Transverse colon (tissue), 4 donors: ENCODE data around the gene ABHD16B. TPM values are rescaled to one million over a fixed set of nuclear protein-coding genes. Genes with fewer than 3 reads are reported as not detected.

Experiments used
- DNase-seq: peaks from one replicate; pipeline ENCODE4 v3.0.0-alpha.2; 2019
- H3K27ac ChIP-seq, 4 donors: fragments of 200-600 bp; sonication (generic); 2 replicates each; pipeline ENCODE4 v1.5.1; 2016 to 2018; ENCODE audit warnings: inconsistent platforms in 4 of 4
- H3K27me3 ChIP-seq: fragments of 200-600 bp; sonication (generic); 2 replicates; pipeline ENCODE4 v1.5.1; 2017; ENCODE audit warnings: inconsistent platforms
- H3K36me3 ChIP-seq, 4 donors: fragments of 200-600 bp; sonication (generic); 2 replicates each; pipeline ENCODE4 v1.5.1; 2017 to 2019; ENCODE audit warnings: inconsistent platforms in 4 of 4
- H3K4me1 ChIP-seq, 4 donors: fragments of 200-600 bp; sonication (generic); 2 replicates each; pipeline ENCODE4 v1.5.1; 2017 to 2020; ENCODE audit warnings: inconsistent platforms in 4 of 4
- H3K4me3 ChIP-seq, 4 donors: fragments of 200-600 bp; sonication (generic); 1 replicate in 1 of 4; 2 replicates in 3 of 4; pipeline versions ENCODE4 v1.5.1 to v1.6.1; 2017 to 2019; ENCODE audit warnings: inconsistent platforms in 4 of 4
- H3K9me3 ChIP-seq, 2 donors: fragments of 200-600 bp; sonication (generic); 2 replicates each; pipeline ENCODE4 v1.5.1; 2017 to 2019; ENCODE audit warnings: inconsistent platforms in 2 of 2
- EP300 ChIP-seq: sonication (generic); formaldehyde crosslinking; IDR thresholded peaks from one replicate; pipeline ENCODE4 v1.6.1; 2017; ENCODE audit warnings: antibody characterized with exemption, low read depth
- POLR2A ChIP-seq: fragments of 450-650 bp; IDR thresholded peaks from one replicate; pipeline ENCODE4 v1.6.1; 2016; ENCODE audit warnings: antibody characterized with exemption, mild to moderate bottlenecking, moderate library complexity
- POLR2AphosphoS5 ChIP-seq, 3 donors: sonication (generic); formaldehyde crosslinking; IDR thresholded peaks; one replicate each; pipeline ENCODE4 v1.6.1; 2016; ENCODE audit warnings: antibody characterized with exemption in 3 of 3
- WGBS, 2 donors: methylation state at CpG; one replicate each; pipeline ENCODE4 v1.1.5; 2018; ENCODE audit warnings: low coverage in 1 of 2; 5-methylcytosine and 5-hydroxymethylcytosine counted together
- in situ Hi-C, 4 donors: fragments of 200-750 bp; cut with MboI; loops; one replicate each; pipeline versions ENCODE4 v1.15.0 to v1.15.1; 2017; ENCODE audit warnings: low sequenced_read_pairs in 3 of 4, low pct_ligation_motif_present in 1 of 4, low pct_unique_long_range_greater_than_20kb in 1 of 4
- intact Hi-C: fragments of 100-400 bp; cut with DNase I; formaldehyde crosslinking; loops from one replicate; pipeline ENCODE4 v1.15.1; 2023; ENCODE audit warnings: low total_unique reads
- total RNA-seq, 4 donors: library from RNA; depleted of rRNA; stranded (reverse); fragments of >200 nt; gene quantifications; one replicate each; pipeline ENCODE4 v1.1.0, GENCODE V29; 2016
- TF ChIP-seq, protein P1 (sequence below), 5 experiments: fragments of 200-600 bp in 3 of 5; fragments of 450-650 bp in 2 of 5; sonication (generic) in 3 of 5; IDR thresholded peaks; 1 replicate in 2 of 5; 2 replicates in 3 of 5; pipeline ENCODE4 v1.5.1; 2016 to 2017; ENCODE audit warnings: antibody characterized with exemption in 5 of 5, inconsistent platforms in 3 of 5, mild to moderate bottlenecking in 2 of 5, moderate library complexity in 1 of 5

Gene ABHD16B
- total RNA-seq, 4 donors from 2014 or later: not detected

DNA sequence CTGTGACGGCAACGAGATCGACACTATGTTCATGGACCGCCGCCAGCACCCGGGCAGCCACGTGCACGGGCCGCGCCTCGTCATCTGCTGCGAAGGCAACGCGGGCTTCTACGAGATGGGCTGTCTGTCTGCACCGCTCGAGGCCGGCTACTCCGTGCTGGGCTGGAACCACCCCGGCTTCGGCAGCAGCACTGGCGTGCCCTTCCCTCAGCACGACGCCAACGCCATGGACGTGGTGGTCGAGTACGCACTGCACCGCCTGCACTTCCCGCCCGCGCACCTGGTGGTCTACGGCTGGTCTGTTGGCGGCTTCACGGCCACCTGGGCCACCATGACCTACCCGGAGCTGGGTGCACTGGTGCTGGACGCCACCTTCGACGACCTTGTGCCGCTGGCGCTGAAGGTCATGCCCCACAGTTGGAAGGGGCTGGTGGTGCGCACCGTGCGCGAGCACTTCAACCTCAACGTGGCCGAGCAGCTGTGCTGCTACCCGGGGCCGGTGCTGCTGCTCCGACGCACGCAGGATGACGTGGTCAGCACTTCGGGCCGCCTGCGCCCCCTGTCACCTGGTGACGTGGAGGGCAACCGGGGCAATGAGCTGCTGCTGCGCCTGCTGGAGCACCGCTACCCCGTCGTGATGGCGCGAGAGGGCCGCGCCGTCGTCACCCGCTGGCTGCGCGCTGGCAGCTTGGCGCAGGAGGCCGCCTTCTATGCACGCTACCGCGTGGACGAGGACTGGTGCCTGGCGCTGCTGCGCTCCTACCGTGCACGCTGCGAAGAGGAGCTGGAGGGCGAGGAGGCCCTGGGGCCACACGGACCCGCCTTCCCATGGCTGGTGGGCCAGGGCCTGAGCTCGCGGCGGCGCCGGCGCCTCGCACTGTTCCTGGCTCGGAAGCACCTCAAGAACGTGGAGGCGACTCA lies 943 bp downstream of the ABHD16B start:
- Histone ChIP-seq H3K9me3 (no peaks in the 10 kb centered on the region), H3K4me1 (peaks cover 20 to 44% (median 29%) of the 10 kb centered on the region in 4 donors), H3K27ac (no peak overlapping the region), H3K36me3 (no peaks in the 10 kb centered on the region), H3K27me3 (peaks cover 16% of the 10 kb centered on the region), H3K4me3 (no peak overlapping the region)
- TF ChIP-seq, protein P1, sequence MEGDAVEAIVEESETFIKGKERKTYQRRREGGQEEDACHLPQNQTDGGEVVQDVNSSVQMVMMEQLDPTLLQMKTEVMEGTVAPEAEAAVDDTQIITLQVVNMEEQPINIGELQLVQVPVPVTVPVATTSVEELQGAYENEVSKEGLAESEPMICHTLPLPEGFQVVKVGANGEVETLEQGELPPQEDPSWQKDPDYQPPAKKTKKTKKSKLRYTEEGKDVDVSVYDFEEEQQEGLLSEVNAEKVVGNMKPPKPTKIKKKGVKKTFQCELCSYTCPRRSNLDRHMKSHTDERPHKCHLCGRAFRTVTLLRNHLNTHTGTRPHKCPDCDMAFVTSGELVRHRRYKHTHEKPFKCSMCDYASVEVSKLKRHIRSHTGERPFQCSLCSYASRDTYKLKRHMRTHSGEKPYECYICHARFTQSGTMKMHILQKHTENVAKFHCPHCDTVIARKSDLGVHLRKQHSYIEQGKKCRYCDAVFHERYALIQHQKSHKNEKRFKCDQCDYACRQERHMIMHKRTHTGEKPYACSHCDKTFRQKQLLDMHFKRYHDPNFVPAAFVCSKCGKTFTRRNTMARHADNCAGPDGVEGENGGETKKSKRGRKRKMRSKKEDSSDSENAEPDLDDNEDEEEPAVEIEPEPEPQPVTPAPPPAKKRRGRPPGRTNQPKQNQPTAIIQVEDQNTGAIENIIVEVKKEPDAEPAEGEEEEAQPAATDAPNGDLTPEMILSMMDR (IDR thresholded peaks at IDR 0.05): no peak
- TF ChIP-seq POLR2AphosphoS5 (IDR thresholded peaks at IDR 0.05): no peak
- TF ChIP-seq POLR2A: no peak
- no peak for TF ChIP-seq EP300
- WGBS, 2 donors: 98% methylated on average over 76 of the region's 95 CpGs; no CpG with 5 or more reads in 1 of the 2 donors
- in situ Hi-C loops (no loop called here), intact Hi-C loops (no loop called here)
- DNase-seq: no peak

DNA sequence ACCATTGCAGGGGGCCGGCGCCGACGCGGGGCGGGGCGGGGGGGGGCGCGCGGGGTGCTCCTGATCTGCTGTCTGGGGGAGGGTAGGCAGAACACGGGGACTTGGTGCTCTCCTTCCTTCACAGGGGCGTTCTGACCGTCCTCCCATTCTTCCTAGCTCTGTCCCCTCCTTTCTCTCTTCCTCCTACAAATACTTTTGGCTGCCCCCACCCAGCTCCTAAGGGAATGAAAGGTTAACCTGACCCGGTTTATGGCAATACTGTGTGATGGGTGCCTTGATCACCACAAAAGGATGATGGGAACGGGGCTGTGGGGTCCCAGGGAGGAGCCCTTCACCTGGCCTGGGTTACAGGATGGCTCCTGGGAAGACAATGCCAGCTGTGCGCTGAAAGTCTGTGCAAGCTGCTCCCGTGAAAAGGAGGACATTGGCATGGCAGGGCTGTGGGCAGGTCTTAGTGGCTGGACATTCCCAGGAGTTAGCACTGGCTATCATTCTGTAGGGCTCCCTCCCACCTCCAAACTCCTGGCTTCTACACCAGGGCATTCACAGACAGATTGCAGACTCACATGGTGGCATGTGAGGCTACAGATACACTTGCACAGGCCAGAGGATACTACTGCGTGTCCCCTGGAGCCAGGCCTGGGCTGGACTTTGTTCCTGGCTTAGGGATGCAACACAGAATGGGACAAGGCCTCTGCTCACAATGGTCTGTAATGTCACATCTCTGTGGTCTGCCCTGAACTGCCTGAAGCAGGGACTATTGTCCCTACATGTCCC lies 1.9 kb downstream of the ABHD16B start:
- peak overlapping the region; percentile 92 to 96 (median 94) for H3K27ac ChIP-seq
- DNase-seq: no peak
- intact Hi-C loops: no loop called here

DNA sequence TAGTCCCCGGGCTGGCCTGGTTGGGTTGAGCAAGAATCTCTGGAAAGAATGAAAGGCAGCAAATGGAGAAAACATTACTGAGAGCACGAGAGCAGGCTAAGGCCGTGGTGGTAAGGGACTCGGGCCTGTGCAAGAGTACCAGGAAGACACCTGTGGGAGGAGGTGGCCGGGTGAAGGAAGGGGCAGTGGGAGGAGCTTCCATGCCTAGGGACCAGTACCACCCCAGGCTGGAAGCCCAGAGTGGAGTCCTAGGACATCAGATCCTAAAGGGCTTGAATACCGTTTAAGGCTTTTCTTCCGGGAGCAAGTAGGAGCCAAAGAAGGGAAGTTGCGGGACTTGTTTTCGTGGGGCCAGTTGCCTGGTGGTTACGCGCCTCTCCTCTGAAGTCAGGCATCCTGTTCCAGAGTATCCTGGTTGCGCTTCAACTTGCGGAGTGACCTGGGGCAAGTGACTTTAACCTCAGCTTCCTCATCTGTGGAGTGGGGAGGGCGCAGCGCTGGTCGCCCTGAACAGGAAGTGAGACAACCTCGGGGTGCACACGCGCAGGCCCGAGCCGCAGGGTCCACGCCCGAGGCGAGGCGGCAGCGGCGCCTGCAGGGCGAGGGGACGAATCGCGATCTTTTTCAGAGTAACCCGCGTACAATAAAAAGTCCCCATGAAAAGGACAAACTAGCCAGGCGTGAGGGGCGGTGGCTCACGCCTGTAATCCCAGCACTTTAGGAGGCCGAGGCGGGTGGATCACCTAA lies 2.7 kb downstream of the ABHD16B start:
- peak overlapping the region; percentile 92 to 96 (median 94) for H3K27ac ChIP-seq
- TF ChIP-seq EP300: no peak
- TF ChIP-seq, protein P1 (IDR thresholded peaks at IDR 0.05): peak; percentile 46 to 75 (median 61)
- TF ChIP-seq POLR2AphosphoS5 (IDR thresholded peaks at IDR 0.05): peak; percentile 46 to 81 (median 69)
- H3K4me3 ChIP-seq: peak overlapping the region; percentile 77 to 92 (median 86)
- intact Hi-C loops (no loop called here), in situ Hi-C loops (no loop called here)
- H3K9me3 ChIP-seq: no peaks in the 10 kb centered on the region
- H3K4me1 ChIP-seq: peaks cover 19 to 29% (median 22%) of the 10 kb centered on the region in 4 donors
- no peaks in the 10 kb centered on the region for H3K27me3 ChIP-seq
- DNase-seq: peak; percentile 91
- H3K36me3 ChIP-seq: peaks cover 0 to 4% (median 1%) of the 10 kb centered on the region in 4 donors
- WGBS, 2 donors: 4 to 8% methylated on average over 5 to 31 of the region's 38 CpGs

More for the DNA sequence above, 1.9 kb downstream of the ABHD16B start:
- 88% methylated on average over 18 of the region's 18 CpGs; no CpG with 5 or more reads in 1 of the 2 donors for WGBS, 2 donors
- Histone ChIP-seq H3K4me1 (peaks cover 20 to 36% (median 25%) of the 10 kb centered on the region in 4 donors), H3K27me3 (peaks cover 6% of the 10 kb centered on the region), H3K4me3 (peak overlapping the region in 2 of 4 donors; percentile 77 to 92), H3K36me3 (no peaks in the 10 kb centered on the region), H3K9me3 (no peaks in the 10 kb centered on the region)
- TF ChIP-seq, protein P1 (IDR thresholded peaks at IDR 0.05): no peak
- no peak for TF ChIP-seq EP300
- in situ Hi-C loops: no loop called here
